Measurements from ENCODE around the gene OR10V1.

GRCh38 chr11:59716051-59716450 lies 2.4 kb upstream of the OR10V1 start:
- TF ChIP-seq CTCF (IDR thresholded peaks at IDR 0.05; ENCODE audit: borderline replicate concordance, extremely low read depth, low read length, poor library complexity, severe bottlenecking) (no peak), EZH2 (IDR thresholded peaks at IDR 0.05; ENCODE audit: borderline replicate concordance, low read depth, low read length, severe bottlenecking) (no peak)
